ENCODE measurements around the gene SET. TPM values are rescaled to one million over a fixed set of nuclear protein-coding genes. Genes with fewer than 3 reads are reported as not detected.
A peak's percentile ranks its signal among the peaks of the same experiment; 100 is the strongest.
"Not testable (repeated sequence)": the region's sequence is repeated elsewhere in the genome, so short reads cannot be mapped to it uniquely, and the experiment has no call there.

SET gene
- total RNA-seq, 1 donor from 2014 or later = 563 TPM

GRCh38 chr9:128696923-128697707 lies 8.1 kb downstream of the SET start:
- H3K27ac Mint-ChIP-seq = peak overlapping the region; percentile 79
- no peak for DNase-seq (ENCODE audit: low spot score, unreplicated experiment)
- peaks cover 15% of the 10 kb centered on the region for H3K36me3 Mint-ChIP-seq (ENCODE audit: insufficient read depth)
- H3K9me3 Mint-ChIP-seq (ENCODE audit: low read depth) = no peaks in the 10 kb centered on the region
- no peaks in the 10 kb centered on the region for H3K27me3 Mint-ChIP-seq
- no peak overlapping the region for H3K4me3 Mint-ChIP-seq (ENCODE audit: low read depth)
- TF ChIP-seq CTCF (IDR thresholded peaks at IDR 0.05; ENCODE audit: unreplicated experiment) = no peak
- peaks cover 2% of the 10 kb centered on the region for H3K4me1 Mint-ChIP-seq (ENCODE audit: low read depth)

GRCh38 chr9:128699096-128699795 lies 10.2 kb downstream of the SET start:
- H3K36me3 Mint-ChIP-seq (ENCODE audit: insufficient read depth); H3K27ac Mint-ChIP-seq; H3K4me3 Mint-ChIP-seq (ENCODE audit: low read depth); H3K27me3 Mint-ChIP-seq; H3K9me3 Mint-ChIP-seq (ENCODE audit: low read depth); DNase-seq (ENCODE audit: low spot score, unreplicated experiment); H3K4me1 Mint-ChIP-seq (ENCODE audit: low read depth): not testable (repeated sequence)

- Mint-ChIP-seq H3K36me3 (ENCODE audit: insufficient read depth) (peaks cover under 1% of the 10 kb centered on the region), H3K4me3 (ENCODE audit: low read depth) (peak overlapping the region; percentile 83), H3K9me3 (ENCODE audit: low read depth) (no peaks in the 10 kb centered on the region), H3K4me1 (ENCODE audit: low read depth) (peaks cover 3% of the 10 kb centered on the region), H3K27ac (no peak overlapping the region), H3K27me3 (no peaks in the 10 kb centered on the region)
- TF ChIP-seq CTCF (IDR thresholded peaks at IDR 0.05; ENCODE audit: unreplicated experiment) = no peak
- no peak for DNase-seq (ENCODE audit: low spot score, unreplicated experiment)
Observed at GRCh38 chr9:128701227-128701854, 12.3 kb downstream of the SET start.

GRCh38 chr9:128702445-128702948 lies 13.5 kb downstream of the SET start, which contains the start of gene PKN3:
TSS of gene PKN3 (plus strand) at chr9:128702503. CDS start at chr9:128702916, 413 bp downstream.
- DNase-seq (ENCODE audit: low spot score, unreplicated experiment) = peak; percentile 94
- TF ChIP-seq CTCF (IDR thresholded peaks at IDR 0.05; ENCODE audit: unreplicated experiment) = peak; percentile 95
- no peaks in the 10 kb centered on the region for H3K9me3 Mint-ChIP-seq (ENCODE audit: low read depth)
- H3K4me1 Mint-ChIP-seq (ENCODE audit: low read depth) = peaks cover 3% of the 10 kb centered on the region
- H3K36me3 Mint-ChIP-seq (ENCODE audit: insufficient read depth) = no peaks in the 10 kb centered on the region
- H3K27ac Mint-ChIP-seq = peak within 1 kb of the TSS; percentile 84
- H3K4me3 Mint-ChIP-seq (ENCODE audit: low read depth) = peak within 1 kb of the TSS; percentile 83
- no peaks in the 10 kb centered on the region for H3K27me3 Mint-ChIP-seq

- Mint-ChIP-seq H3K4me3 (ENCODE audit: low read depth) (peak overlapping the region; percentile 83), H3K27me3 (no peaks in the 10 kb centered on the region), H3K27ac (peak overlapping the region; percentile 84), H3K36me3 (ENCODE audit: insufficient read depth) (no peaks in the 10 kb centered on the region), H3K9me3 (ENCODE audit: low read depth) (no peaks in the 10 kb centered on the region), H3K4me1 (ENCODE audit: low read depth) (peaks cover 3% of the 10 kb centered on the region)
- TF ChIP-seq CTCF (IDR thresholded peaks at IDR 0.05; ENCODE audit: unreplicated experiment) = no peak
- DNase-seq (ENCODE audit: low spot score, unreplicated experiment) = no peak
Observed at GRCh38 chr9:128702949-128703615, 14.1 kb downstream of the SET start.
